HG03139 (cell line): Measurements from ENCODE around the gene BIRC6.
"Not testable (repeated sequence)": the region's sequence is repeated elsewhere in the genome, so short reads cannot be mapped to it uniquely, and the experiment has no call there.

Source experiments
- ATAC-seq: cut with Tn5 transposase; IDR thresholded peaks from one replicate; pipeline ENCODE4 v1.9.1; 2021; ENCODE audit not compliant: unreplicated experiment

BIRC6 gene

DNA sequence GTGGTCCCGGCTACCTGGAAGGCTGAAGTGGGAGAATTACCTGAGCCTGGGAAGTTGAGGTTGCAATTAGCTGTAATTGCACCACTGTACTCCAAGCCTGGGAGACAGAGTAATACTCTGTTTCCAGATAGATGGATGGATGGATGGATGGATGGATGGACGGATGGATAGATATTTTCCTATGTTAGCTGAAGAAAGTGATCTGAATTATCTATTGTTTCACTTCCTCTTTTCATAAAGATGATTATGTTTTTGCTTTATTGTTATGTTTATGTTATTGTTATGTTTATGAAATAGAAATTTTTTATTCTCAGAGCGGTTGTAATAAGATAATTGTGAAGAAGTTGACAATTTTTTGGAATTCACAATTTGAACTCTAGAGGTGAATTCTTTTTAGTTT lies 237.8 kb downstream of the BIRC6 start:
- no peak for ATAC-seq

DNA sequence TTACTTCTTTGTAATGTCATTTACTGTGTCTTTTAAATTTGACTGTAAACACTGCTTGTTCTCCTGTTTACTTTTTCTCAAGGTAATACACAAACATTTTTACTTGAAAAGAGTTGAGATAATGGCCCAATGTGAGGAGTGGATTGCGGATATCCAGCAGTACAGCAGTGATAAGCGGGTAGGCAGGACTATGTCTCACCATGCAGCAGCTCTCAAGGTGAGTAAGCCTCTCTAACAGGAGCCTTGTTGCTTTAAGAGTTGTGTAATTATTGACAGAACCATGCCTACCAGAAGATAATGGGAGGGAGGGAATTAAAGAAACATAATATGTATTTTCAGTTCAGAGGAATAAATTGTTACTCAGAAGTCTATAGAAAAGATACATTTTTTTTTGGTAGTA lies 254.5 kb downstream of the BIRC6 start:
- ATAC-seq, result no peak

DNA sequence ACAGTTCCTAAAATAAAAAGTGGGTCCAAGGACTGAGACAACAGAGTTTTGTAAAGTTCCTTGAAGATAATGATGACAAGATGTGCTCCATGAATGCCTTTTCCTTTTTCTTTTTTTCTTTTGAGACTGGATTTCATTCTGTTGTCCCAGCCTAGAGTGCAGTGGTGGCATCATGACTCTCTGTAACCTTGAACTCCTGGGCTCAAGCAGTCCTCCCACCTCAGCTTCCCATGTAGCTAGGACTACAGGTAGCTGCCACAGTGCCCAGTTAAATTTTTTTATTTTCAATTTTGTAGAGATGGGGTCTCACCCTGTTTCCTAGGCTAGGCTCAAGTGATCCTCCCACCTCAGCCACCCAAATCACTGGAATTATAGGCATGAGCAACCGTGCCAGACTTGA lies 254.9 kb downstream of the BIRC6 start:
- ATAC-seq, result no peak

DNA sequence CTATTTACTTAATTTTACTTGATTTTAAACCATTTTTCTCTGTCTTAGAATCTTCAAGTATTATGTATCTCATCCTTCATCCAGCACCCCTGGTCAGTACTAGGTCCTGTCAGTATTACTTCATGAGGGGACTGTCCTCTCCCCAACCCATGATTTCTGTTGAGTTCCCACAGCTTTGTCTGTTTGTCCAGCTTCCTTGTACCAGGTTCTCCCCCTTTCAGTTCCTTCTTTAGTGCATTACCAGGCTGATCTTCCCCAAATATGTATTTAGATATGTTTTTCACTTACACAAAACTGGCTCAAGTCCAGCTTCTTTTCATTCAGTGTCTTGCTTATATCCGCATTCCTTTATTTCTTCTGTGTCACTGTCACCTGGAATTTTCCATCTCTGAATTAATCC lies 257.3 kb downstream of the BIRC6 start:
- no peak for ATAC-seq

DNA sequence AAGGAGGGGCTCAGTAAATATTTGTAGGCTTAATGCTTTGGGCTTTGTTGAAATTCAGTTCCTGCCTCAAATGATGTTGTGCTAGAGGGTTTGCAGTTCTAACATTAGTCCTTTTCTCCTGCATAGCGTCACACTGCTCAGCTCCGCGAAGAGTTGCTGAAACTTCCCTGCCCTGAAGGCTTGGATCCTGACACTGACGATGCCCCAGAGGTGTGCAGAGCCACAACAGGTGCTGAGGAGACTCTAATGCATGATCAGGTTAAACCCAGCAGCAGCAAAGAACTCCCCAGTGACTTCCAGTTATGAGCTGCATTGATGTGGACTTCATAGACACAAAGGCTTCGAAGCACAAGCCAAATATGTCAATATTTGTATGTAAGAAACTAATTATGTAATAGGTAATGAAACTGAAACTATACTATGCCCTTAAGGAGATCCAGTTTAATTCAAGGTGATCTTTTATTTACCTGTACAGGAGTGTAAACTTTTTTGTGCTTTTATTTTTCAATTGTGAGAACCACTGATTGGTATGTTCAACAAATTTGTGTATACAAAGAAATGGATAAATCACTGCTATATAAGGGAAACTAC lies 260.9 kb downstream of the BIRC6 start:
- no peak for ATAC-seq

DNA sequence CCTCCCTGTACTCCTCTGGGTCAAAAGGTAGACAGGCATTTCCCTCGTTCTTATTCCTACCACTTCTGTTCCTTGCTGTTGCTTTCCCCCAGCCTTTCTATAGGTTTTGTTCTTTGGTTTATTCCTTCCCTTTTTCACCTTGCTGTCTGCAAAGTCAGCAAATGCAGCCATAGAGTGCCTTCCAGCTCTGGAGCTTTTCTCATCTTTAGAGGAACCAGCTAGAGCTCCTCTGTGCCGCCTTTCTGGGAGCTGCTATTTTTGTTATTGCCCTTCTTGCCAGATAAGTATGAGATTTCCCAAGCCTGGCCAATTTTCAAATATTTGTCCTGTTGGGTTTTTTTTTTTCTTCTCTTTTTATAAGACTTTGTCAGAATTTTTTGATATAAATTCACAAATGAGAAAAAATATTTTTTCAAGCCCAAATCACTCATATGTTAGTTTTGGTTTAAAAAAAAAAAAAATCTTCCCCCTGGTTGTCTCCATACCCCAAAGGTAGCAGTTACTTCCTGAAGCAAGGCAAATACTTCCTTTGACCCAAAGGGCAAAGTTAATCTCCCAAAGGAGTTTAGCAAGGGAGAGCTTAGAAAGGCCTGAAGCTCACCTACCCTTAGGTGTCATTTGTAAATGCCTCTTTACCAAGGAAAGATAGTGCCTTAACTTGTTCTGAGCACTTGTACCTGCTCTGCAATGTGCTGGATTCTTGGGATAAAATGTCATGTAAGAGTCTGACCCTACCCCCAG lies 265.9 kb downstream of the BIRC6 start:
- no peak for ATAC-seq

DNA sequence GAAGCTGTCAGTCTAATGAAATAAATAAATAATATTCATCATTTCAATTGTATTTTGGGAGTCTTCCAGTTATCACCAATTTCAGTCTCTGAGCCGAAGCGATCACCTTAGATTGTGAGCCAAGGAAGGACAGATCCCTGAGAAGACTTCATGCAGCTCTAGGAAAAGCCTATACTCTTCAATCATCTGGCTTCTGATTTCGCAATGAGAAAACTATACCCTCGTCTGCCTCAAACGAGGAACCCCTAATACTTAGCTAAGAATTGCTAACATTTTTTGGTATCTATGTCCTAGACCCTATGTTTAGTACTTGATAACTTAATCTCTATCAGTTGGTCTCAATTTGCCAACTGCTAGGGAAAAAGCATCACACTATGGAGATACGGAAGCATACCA lies 266.5 kb downstream of the BIRC6 start:
- no peak for ATAC-seq

DNA sequence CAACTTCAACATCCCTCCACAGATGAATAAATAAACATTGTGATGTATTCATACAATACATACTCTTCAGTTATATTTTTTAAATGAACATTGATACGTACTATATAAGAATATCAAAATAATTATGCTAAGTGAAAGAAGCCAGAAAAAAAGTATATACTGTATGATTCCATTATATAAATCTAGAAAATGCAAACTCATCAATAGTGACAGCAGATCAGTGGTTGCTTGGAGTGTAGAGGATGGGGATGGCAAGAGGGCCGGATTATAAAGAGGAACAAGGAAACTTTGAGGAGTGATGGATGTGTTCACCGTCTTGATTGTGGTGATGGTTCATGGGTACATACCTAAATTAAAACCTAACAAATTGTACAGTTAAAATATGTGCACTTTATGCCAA lies 268.0 kb downstream of the BIRC6 start:
- no peak for ATAC-seq

DNA sequence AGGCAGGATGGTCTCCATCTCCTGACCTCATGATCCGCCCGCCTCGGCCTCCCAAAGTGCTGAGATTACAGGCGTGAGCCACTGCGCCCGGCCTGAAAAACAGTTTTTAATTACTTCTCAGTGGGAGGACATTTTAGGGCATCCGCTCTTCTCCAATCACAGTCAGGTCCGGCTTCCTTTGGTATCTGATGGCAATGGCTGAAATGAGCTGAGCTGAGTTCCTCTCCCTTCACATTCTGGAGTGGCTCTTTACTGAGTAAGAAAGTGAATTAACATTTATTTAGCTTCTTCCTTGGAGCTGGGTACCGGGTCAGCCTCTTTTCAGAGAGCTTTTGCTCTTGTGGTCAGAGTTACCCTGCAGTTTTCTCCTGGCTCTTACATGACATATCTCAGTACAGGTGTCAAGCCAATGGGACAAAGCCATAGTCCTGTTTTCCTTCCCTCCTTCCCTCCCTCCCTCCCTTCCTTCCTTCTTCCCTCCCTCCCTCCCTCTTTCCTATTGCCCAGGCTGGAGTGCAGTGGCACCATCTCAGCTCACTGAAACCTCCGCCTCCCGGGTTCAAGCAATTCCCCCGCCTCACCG lies 269.9 kb downstream of the BIRC6 start:
- no peak for ATAC-seq

DNA sequence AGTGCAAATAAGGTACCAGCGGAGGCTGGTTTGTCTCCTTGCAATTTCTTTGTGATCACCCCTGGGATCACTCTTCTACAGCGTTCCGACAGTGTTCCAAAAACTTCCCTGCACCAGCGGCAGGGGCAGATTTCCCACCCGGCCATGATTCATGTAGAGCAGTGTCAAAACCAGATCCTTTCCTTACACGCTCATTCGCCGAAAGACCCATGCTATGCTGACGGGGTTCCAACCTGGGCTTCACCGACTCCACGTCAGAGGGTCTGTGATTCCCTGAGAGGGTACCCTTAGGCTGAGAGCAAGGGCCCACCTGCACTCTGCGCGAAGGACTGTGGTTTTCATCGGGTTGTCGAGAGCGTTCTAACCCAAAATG lies 270.6 kb downstream of the BIRC6 start:
- peak; percentile 26 for ATAC-seq

DNA sequence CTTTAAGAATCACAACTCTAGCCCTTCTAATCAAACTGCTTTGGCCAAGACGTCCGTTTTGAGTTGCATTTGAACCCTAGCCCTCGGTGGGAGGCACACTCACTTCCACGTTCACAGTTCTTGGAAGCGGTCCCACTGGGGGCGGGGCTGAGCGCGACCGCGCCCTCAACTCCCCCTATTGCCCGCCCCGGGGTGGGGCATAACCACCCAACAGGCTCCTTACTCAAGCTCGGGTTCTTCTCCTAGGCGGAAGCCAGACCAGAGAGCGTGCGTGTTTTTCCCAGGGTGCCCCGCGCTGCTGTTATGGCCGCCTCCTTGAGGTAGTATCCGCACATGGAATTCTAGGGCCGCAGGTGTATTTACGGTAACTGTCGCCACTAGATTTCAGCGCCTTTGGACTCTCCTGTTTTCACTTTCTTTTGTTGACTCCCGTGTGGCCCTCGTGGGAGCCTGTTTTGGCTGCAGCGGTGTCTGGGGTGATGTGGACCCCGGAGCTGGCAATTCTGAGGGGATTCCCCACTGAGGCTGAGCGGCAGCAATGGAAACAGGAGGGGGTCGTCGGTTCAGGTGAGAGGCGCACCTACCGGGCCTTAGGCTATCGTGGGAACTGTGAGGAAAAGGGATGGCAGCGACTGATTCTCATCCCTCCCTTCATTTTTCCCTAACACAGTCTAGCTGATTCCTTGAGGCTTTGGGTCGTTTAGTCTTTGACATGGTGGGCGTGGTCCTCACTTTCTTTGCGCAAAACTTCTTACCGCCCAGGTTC lies 271.2 kb downstream of the BIRC6 start, which contains the start of gene TTC27:
TTC27 (plus strand) TSS at position 237 of the 766 bp plus-strand sequence; CDS start at position 480, 243 bp downstream.
- peak; percentile 100 for ATAC-seq

DNA sequence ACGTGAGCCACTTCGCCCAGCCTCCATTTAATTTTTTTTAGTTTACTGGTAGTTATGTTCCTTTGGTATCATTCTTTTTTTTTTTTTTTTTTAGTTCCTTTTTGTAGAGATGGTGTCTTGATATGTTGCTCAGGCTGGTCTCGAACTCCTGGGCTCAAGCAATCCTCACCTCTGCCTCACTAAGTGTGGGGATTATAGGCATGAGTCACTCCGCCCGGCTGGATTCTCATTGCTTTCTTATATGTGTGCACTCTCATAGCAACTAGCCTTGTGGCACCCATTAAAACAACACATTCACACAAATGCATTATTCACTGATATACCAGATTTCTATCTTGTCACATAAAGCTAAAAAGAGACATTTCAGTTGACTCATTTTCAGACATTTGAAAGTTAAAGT lies 275.3 kb downstream of the BIRC6 start:
- ATAC-seq, result no peak

DNA sequence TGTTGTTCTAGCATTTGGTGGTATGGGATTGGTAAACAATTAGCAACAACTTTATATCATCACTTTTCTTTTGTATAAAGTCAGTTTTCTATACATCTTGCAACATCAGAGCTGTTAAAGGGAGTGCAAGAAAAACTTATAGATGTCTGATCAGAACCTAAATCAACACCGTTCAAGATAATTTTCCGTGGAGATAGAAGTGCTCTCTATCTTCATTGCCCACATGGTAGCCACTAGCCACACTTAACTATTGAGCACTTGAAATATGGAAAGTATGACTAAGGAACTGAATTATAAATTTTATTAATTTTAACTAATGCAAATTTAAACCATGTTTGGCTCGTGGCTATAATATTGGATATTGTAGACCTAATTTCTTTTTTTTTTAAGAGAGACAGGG lies 276.2 kb downstream of the BIRC6 start:
- ATAC-seq, result no peak

DNA sequence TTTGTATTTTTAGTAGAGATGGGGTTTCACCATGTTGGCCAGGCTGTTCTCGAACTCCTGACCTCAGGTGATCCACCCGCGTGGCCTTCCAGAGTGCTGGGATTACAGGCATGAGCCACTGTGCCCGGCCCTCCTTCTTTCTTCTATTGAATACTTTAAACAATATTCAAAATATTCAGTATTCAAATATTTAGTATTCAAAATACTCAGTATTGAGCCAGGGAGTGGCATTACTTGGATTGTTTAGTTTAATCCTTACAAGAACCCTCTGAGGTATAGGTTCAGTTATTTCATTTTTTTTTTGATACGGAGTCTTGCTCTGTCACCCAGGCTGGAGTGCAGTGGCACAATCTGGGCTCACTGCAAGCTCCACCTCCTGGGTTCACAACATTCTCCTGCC lies 281.7 kb downstream of the BIRC6 start:
- ATAC-seq, result not testable (repeated sequence)

DNA sequence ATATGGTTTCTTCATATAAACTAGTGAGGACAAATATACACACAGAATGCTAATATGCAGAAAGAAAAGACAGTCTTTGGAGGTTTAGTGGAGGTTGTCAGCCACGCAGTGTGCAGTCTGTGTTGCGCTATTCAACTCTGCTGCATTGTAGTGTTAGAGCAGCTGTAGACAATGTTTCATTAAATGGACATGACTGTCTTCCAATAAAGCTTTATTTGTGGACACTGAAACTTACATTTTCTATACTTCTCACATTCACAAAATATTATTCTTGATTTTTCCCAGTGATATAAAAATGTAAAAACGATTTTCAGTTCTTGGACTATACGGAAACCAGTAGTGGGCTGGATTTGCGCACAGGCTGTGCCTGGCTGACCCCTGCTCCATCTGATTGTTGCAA lies 284.4 kb downstream of the BIRC6 start:
- no peak for ATAC-seq

DNA sequence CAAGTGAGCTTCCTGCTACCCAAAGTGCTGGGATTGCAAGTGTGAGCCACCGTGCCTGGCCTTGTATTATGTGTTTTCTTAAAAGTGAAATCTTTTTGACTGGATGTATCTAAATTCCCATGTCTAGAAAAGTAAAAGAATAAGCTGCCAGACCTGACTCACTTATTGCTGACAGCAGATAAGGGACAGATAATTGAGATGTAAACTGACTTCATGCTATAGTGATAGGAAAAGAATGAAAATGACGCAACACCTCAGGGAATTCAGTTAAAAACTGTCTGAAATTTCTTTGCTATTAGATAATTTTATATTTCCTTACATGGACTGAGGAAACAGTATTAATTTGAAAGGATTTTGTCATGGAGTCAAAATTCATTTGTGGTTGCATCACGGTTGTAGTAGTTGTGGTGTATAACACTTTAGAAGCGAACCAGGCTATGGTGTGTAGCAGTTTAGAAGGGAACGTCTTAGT lies 290.4 kb downstream of the BIRC6 start:
- ATAC-seq, result no peak

DNA sequence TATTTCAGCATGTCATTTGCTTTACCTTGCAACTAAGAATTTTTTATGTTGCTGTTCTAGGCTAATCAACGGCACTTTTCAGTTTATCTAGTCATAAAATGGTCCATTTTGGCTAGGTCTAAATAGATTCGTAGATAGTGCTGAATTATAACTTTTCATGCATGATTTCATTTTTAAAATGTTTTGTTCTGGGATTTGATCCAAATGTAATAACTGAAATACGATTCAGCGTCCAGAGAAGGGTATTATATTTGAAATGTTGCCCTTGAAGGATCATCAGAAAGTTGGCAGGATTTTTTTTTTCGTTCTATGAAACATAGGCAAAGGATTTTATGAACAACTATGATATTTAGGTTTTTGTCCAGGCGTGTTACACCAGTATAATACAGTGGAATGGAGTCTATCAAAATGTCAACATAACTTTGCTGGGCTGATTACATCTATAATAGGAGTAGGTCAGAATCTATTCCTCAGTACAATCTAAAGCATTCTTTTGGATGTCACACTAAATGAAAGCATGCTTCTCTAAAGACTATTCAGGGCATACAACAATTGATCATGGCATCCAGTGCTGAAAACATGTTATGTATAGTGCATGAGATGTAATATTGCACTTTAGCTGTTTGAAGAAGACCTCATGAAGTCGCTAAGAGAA lies 295.9 kb downstream of the BIRC6 start:
- no peak for ATAC-seq

DNA sequence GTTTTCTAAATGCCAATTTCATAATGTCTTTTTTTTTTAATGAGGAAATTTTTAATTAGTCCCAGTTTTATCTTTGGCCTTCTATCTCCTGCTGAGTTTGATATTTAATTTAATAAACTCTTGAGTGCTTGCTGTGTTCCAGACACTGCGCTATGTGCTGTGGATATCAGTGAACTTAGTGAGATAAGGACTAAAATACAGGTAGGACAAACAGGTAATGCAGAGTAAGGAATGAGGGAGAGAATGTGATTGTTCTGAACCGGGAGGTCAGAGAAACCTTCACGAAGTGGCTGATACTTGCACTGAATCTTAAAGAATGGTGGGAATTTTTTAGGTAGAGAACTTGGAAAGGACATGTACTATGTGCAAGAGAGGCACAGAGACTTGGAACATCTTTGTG lies 299.2 kb downstream of the BIRC6 start:
- ATAC-seq, result no peak

DNA sequence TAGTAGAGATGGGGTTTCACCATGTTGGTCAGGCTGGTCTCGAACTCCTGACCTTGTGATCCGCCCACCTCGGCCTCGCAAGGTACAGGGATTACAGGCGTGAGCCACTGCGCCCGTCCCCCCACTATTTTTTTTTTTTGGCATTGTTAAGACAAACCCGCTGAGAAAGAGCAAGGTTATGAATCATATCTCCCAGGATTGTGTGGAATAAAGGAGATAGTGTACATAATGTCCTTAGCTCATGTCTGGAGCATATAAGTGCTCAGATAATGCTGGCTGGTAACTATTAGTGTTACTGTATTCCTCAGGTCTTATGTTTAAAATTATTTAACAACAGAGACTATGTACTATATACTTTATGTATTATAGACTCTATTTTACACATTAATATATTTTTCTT lies 307.0 kb downstream of the BIRC6 start:
- no peak for ATAC-seq

DNA sequence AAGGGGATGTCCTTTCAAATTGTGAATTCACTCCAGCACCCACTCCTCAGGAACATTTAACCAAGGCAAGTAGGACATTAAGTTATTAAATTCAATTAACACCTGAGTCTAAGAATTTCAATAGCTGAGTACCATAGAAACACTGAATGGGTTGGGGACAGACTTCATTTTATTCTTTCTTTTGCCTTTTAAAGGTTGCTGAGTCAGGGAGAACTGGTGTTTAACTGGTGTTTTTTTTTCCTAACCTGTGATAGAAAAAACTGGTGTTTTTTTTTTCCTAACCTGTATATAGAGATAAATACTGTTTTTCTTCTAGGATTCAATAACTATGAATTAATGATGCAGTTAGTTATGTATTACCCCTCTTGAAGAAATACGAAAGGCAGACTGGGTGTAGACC lies 309.9 kb downstream of the BIRC6 start:
- ATAC-seq, result no peak

DNA sequence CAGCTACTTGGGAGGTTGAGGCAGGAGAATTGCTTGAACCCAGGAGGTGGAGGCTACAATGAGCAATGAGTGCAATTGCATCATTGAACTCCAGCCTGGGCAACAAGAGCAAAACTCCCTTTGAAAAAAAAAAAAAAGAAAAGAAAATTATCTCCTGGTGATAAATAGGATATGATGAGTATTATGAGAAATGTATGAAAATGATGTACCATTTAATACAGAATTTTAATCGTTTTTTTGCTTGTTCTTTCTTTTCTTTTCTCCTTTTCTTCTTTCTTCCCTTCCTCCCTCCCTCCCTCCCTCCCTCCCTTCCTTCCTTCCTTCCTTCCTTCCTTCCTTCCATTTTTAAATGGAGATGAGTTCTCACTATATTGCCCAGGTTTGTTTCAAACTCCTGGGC lies 311.4 kb downstream of the BIRC6 start:
- ATAC-seq, result no peak
